H1 (cell line): ENCODE results near the gene MLC1. TPM values are rescaled to one million over a fixed set of nuclear protein-coding genes. Genes with fewer than 3 reads are reported as not detected.
A peak's percentile ranks its signal among the peaks of the same experiment; 100 is the strongest.

ENCODE experiments used
- CTCF ChIA-PET: fragments of 300-600 bp; sonication (Branson Sonifier 250); formaldehyde crosslinking; loops from one replicate; lab custom pipeline; 2021; ENCODE audit not compliant: partially characterized antibody; lab: Charles Lee
- POLR2A ChIA-PET: fragments of 300-600 bp; sonication (Branson Sonifier 250); formaldehyde crosslinking; loops from one replicate; lab custom pipeline; 2021; ENCODE audit warnings: inconsistent platforms; ENCODE audit not compliant: partially characterized antibody; lab: Charles Lee
- DNase-seq, 2 experiments: peaks; one replicate each; pipeline versions ENCODE4 v3.0.0 to v3.0.0-alpha.2; 2010 to 2022; ENCODE audit warnings: low spot score in 2 of 2, low read depth in 1 of 2, mixed read lengths in 1 of 2
- FAIRE-seq: peaks from 2 replicates; lab custom pipeline; 2011; peaks lifted over from hg19 to GRCh38; lab: Jason Lieb, UNC
- H2AFZ ChIP-seq: 2 replicates; pipeline ENCODE4 v1.8.1; 2012; ENCODE audit warnings: low read length, inconsistent platforms
- H2AK5ac ChIP-seq: 2 replicates; pipeline ENCODE4 v1.6.1; 2013; ENCODE audit warnings: low read depth, low read length
- H2BK120ac ChIP-seq: replicated peaks from 2 replicates; pipeline ENCODE3; 2013; ENCODE audit warnings: low read depth, low read length, inconsistent platforms
- H2BK12ac ChIP-seq: 2 replicates; pipeline ENCODE4 v1.6.1; 2013; ENCODE audit warnings: low read depth, low read length
- H2BK15ac ChIP-seq: 2 replicates; pipeline ENCODE4 v1.6.1; 2013; ENCODE audit warnings: low read length
- H2BK20ac ChIP-seq: 2 replicates; pipeline ENCODE4 v1.6.1; 2013; ENCODE audit warnings: low read length
- H2BK5ac ChIP-seq: 2 replicates; pipeline ENCODE4 v1.6.1; 2013; ENCODE audit warnings: low read depth, low read length
- H3K14ac ChIP-seq: 2 replicates; pipeline ENCODE4 v1.6.1; 2013; ENCODE audit warnings: inconsistent platforms; ENCODE audit not compliant: insufficient read length
- H3K18ac ChIP-seq: 2 replicates; pipeline ENCODE4 v1.6.1; 2013; ENCODE audit warnings: low read length; ENCODE audit errors: extremely low read depth
- H3K23ac ChIP-seq: 2 replicates; pipeline ENCODE4 v1.6.1; 2013; ENCODE audit warnings: inconsistent platforms; ENCODE audit not compliant: insufficient read length
- H3K23me2 ChIP-seq: 2 replicates; pipeline ENCODE4 v1.6.1; 2013; ENCODE audit warnings: low read depth, low read length
- H3K27ac ChIP-seq: 2 replicates; pipeline ENCODE4 v1.6.1; 2011; ENCODE audit warnings: low read depth, low read length, inconsistent platforms
- H3K27me3 ChIP-seq, 4 experiments: replicated peaks in 1 of 4; 1 replicate in 1 of 4; 2 replicates in 3 of 4; pipeline versions ENCODE4 v1.6.1 to v1.8.1; 2011 to 2013; ENCODE audit warnings: low read length in 3 of 4, mild to moderate bottlenecking in 3 of 4, inconsistent platforms in 2 of 4, mixed read lengths in 2 of 4, moderate library complexity in 1 of 4; ENCODE audit not compliant: control insufficient read depth in 3 of 4, insufficient read depth in 3 of 4; ENCODE audit errors: extremely low read depth in 1 of 4
- H3K36me3 ChIP-seq, 4 experiments: 2 replicates each; pipeline versions ENCODE4 v1.6.1 to v1.8.1; 2011 to 2013; ENCODE audit warnings: mild to moderate bottlenecking in 4 of 4, low read length in 3 of 4, moderate library complexity in 2 of 4, control low read depth in 1 of 4, inconsistent platforms in 1 of 4; ENCODE audit not compliant: insufficient read depth in 4 of 4, control insufficient read depth in 2 of 4
- H3K4ac ChIP-seq: replicated peaks from 2 replicates; pipeline ENCODE3; 2013; ENCODE audit warnings: low read length, low read depth, mixed read lengths, inconsistent platforms; ENCODE audit not compliant: insufficient read length
- H3K4me1 ChIP-seq, 4 experiments: replicated peaks in 1 of 4; 1 replicate in 1 of 4; 2 replicates in 3 of 4; pipeline versions ENCODE4 v1.6.1 to v1.8.1; 2011 to 2013; ENCODE audit warnings: low read length in 3 of 4, inconsistent platforms in 2 of 4, mixed read lengths in 1 of 4; ENCODE audit not compliant: insufficient read depth in 4 of 4, control insufficient read depth in 3 of 4
- H3K4me2 ChIP-seq, 2 experiments: 2 replicates each; pipeline versions ENCODE4 v1.6.1 to v1.8.1; 2011 to 2013; ENCODE audit warnings: low read depth in 2 of 2, low read length in 2 of 2, control low read depth in 1 of 2, inconsistent platforms in 1 of 2, mild to moderate bottlenecking in 1 of 2; ENCODE audit not compliant: insufficient read depth in 1 of 2
- H3K4me3 ChIP-seq, 4 experiments: fragments of 200-600, 300-600 bp in 1 of 4; sonication (generic), shearing (Covaris generic), sonication (Bioruptor Twin) in 1 of 4; 2 replicates each; pipeline versions ENCODE4 v1.5.1 to v1.8.1; 2011 to 2016; ENCODE audit warnings: low read length in 4 of 4, low read depth in 3 of 4, control low read depth in 2 of 4, inconsistent platforms in 2 of 4, mild to moderate bottlenecking in 2 of 4, mixed read lengths in 1 of 4, moderate library complexity in 1 of 4; ENCODE audit not compliant: insufficient read depth in 2 of 4; ENCODE audit errors: extremely low read depth in 1 of 4
- H3K56ac ChIP-seq: replicated peaks from 2 replicates; pipeline ENCODE3; 2013; ENCODE audit warnings: low read depth, mild to moderate bottlenecking, mixed read lengths, low read length, inconsistent platforms; ENCODE audit not compliant: insufficient read length
- H3K79me1 ChIP-seq: 2 replicates; pipeline ENCODE4 v1.6.1; 2013; ENCODE audit warnings: low read depth, low read length, control low read depth
- H3K79me2 ChIP-seq, 2 experiments: 2 replicates each; pipeline versions ENCODE4 v1.6.1 to v1.8.1; 2012 to 2013; ENCODE audit warnings: low read length in 2 of 2, mild to moderate bottlenecking in 2 of 2, inconsistent platforms in 1 of 2; ENCODE audit not compliant: insufficient read depth in 2 of 2, control insufficient read depth in 1 of 2
- H3K9ac ChIP-seq, 4 experiments: replicated peaks in 1 of 4; 1 replicate in 1 of 4; 2 replicates in 3 of 4; pipeline versions ENCODE4 v1.6.1 to v1.8.1; 2011 to 2013; ENCODE audit warnings: low read depth in 3 of 4, low read length in 3 of 4, control low read depth in 2 of 4, mild to moderate bottlenecking in 2 of 4, moderate library complexity in 2 of 4, inconsistent platforms in 1 of 4; ENCODE audit errors: extremely low read depth in 1 of 4
- H3K9me3 ChIP-seq, 2 experiments: 2 replicates each; pipeline versions ENCODE4 v1.6.1 to v1.8.1; 2012 to 2013; ENCODE audit warnings: mild to moderate bottlenecking in 2 of 2, moderate library complexity in 2 of 2, control low read depth in 1 of 2, inconsistent platforms in 1 of 2, low read depth in 1 of 2, low read length in 1 of 2, mixed read lengths in 1 of 2; ENCODE audit not compliant: insufficient read depth in 2 of 2
- H4K20me1 ChIP-seq, 2 experiments: replicated peaks in 1 of 2; 2 replicates each; pipeline versions ENCODE3 to v1.8.1; 2011 to 2013; ENCODE audit warnings: inconsistent platforms in 2 of 2, low read length in 2 of 2, mild to moderate bottlenecking in 1 of 2; ENCODE audit not compliant: insufficient read depth in 2 of 2, control insufficient read depth in 1 of 2
- H4K5ac ChIP-seq: 2 replicates; pipeline ENCODE4 v1.6.1; 2013; ENCODE audit warnings: low read length, low read depth, mixed read lengths, inconsistent platforms; ENCODE audit not compliant: insufficient read length
- H4K8ac ChIP-seq: 2 replicates; pipeline ENCODE4 v1.8.0; 2013; ENCODE audit warnings: mild to moderate bottlenecking, moderate library complexity, low read length, inconsistent platforms; ENCODE audit not compliant: insufficient read depth; ENCODE audit errors: extremely low read depth
- H4K91ac ChIP-seq: replicated peaks from 2 replicates; pipeline ENCODE3; 2013; ENCODE audit warnings: low read length, mixed read lengths, inconsistent platforms; ENCODE audit not compliant: insufficient read length
- ASH2L ChIP-seq: fragments of 200-600, 300-600 bp; sonication (generic); IDR thresholded peaks from one replicate; pipeline ENCODE4 v1.7.1; 2017; ENCODE audit warnings: low read length
- CTBP2 ChIP-seq: IDR thresholded peaks from 2 replicates; pipeline ENCODE4 v1.7.0; 2011; ENCODE audit warnings: borderline replicate concordance, mild to moderate bottlenecking, moderate library complexity, mixed read lengths, low read length; ENCODE audit not compliant: insufficient read depth, insufficient read length
- EZH2 ChIP-seq: fragments of 200-600 bp; sonication (generic); IDR thresholded peaks from 2 replicates; pipeline ENCODE4 v1.7.1; 2012; ENCODE audit warnings: low read depth, mild to moderate bottlenecking, moderate library complexity, low read length, inconsistent platforms; ENCODE audit not compliant: severe bottlenecking
- RFX5 ChIP-seq: IDR thresholded peaks from 2 replicates; pipeline ENCODE4 v1.6.1; 2011; ENCODE audit warnings: low read depth, low read length, improper control_type of control experiment, borderline replicate concordance
- SUZ12 ChIP-seq: fragments of 200-600 bp; sonication (generic); IDR thresholded peaks from 2 replicates; pipeline ENCODE4 v1.6.1; 2012; ENCODE audit warnings: mild to moderate bottlenecking, inconsistent platforms, low read length, moderate library complexity, mixed read lengths
- TCF12 ChIP-seq: IDR thresholded peaks from 2 replicates; pipeline ENCODE4 v1.6.1; 2011; ENCODE audit warnings: low read depth, mild to moderate bottlenecking, low read length
- WGBS, 2 experiments: shearing (Covaris generic) in 1 of 2; methylation state at CpG; one replicate each; pipeline versions ENCODE4 v1.1.6 to v1.1.7; 2013 to 2015; ENCODE audit warnings: low lambda C conversion rate in 2 of 2, mixed read lengths in 2 of 2, inconsistent platforms in 1 of 2, low coverage in 1 of 2, missing lambda C conversion rate in 1 of 2; ENCODE audit not compliant: insufficient replicate concordance in 2 of 2, insufficient coverage in 1 of 2, insufficient read length in 1 of 2; ENCODE audit errors: extremely low coverage in 1 of 2, missing lambda C conversion rate in 1 of 2; 5-methylcytosine and 5-hydroxymethylcytosine counted together
- polyA plus RNA-seq, 7 experiments: library from polyadenylated mRNA; depleted of rRNA in 3 of 7; stranded (reverse) in 5 of 7; unstranded in 2 of 7; fragments of >200 nt in 5 of 7; fragments of 200-250 nt in 2 of 7; gene quantifications; 1 replicate in 5 of 7; 2 replicates in 1 of 7; 4 replicates in 1 of 7; pipeline versions ENCODE4 v1.2.1 to v1.2.3, GENCODE V29; 2011 to 2013; ENCODE audit warnings: missing spikeins in 2 of 7, mixed read lengths in 2 of 7
- total RNA-seq: library from RNA; stranded (reverse); fragmentation: NEBNext Ultra II Directional; extraction: Animal tissue kit (Norgen Biotek cat#: 25700); gene quantifications from 2 replicates; pipeline ENCODE4 v1.2.1, GENCODE V29; 2021
- TF ChIP-seq, protein P1 (sequence below): IDR thresholded peaks from 2 replicates; pipeline ENCODE4 v1.6.1; 2011; ENCODE audit warnings: low read depth, mild to moderate bottlenecking, low read length; ENCODE audit not compliant: insufficient read depth

Gene MLC1
- total and polyA plus RNA-seq, 2 of the 8 experiments (the other 6 are each of a cell fraction or from before 2014, with no cell fraction given) = 0.20 TPM; not detected in 1

DNA sequence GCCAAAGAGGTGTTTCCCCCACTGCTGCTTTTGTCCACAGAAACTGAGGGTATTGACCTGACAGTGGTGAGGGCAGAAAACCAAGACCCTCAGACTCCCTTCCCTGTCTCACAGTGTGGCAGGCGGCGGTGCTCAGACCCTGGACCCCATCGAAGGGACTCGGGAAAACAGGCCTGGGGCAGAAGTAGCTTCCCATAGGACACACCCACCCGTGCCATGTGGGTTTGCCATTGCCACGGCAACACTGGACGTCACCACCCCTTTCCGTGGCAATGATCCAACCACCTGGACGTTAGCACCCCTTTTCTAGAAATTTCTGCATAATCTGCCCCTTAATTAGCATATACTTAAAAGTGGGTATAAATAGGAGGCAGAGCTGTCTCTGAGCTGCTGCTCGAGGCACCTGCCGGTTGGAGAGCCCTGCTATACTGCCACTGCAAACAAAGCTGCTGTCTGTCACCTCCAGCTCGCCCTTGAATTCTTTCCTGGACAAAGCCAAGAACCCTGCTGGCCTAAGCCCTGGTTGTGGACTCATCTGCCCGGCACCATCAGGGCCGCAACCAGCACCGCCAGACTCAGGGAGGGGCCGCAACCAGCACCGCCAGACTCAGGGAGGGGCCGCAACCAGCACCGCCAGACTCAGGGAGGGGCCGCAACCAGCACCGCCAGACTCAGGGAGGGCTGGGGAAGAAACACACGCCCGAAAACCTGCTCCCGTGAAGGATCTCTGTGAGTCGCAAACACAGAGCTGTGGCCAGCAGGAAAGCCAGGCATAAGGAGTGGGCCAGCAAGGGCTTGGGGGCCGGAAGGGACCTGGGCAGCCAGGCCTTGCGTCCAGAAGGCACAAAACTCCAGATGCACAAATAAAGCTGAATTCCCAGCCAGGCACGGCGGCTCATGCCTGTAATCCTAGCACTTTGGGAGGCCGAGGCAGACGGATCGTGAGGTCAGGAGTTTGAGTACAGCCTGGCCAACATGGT, 10.4 kb downstream of the MLC1 start:
- Histone ChIP-seq H3K9ac (no peak overlapping the region), H2BK120ac (no peak overlapping the region), H3K9me3 (no peaks in the 10 kb centered on the region), H2AFZ (no peak overlapping the region), H3K4ac (no peak overlapping the region), H4K91ac (no peak overlapping the region), H3K23me2 (no peaks in the 10 kb centered on the region), H2BK20ac (no peak overlapping the region), H3K27me3 (no peaks in the 10 kb centered on the region), H3K4me2 (no peak overlapping the region), H3K79me1 (no peaks in the 10 kb centered on the region), H4K8ac (peak overlapping the region; percentile 15; the same call in 1 of the 2 replicates), H3K56ac (no peak overlapping the region), H3K18ac (no peak overlapping the region), H3K27ac (no peak overlapping the region), H4K20me1 (no peaks in the 10 kb centered on the region), H3K79me2 (no peaks in the 10 kb centered on the region), H2AK5ac (no peak overlapping the region), H3K23ac (no peak overlapping the region), H3K4me1 (no peaks in the 10 kb centered on the region; a peak in 1 of 7 replicates), H2BK15ac (no peak overlapping the region), H4K5ac (no peak overlapping the region), H3K14ac (no peak overlapping the region), H3K4me3 (no peak overlapping the region), H2BK12ac (no peak overlapping the region), H3K36me3 (no peaks in the 10 kb centered on the region), H2BK5ac (no peak overlapping the region)
- TF ChIP-seq, protein P1, sequence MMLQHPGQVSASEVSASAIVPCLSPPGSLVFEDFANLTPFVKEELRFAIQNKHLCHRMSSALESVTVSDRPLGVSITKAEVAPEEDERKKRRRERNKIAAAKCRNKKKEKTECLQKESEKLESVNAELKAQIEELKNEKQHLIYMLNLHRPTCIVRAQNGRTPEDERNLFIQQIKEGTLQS = no peak
- TF ChIP-seq ASH2L (no peak), CTBP2 (no peak), TCF12 (no peak), EZH2 (no peak), SUZ12 (no peak), RFX5 (peak; percentile 62; the same call in 1 of the 2 replicates)
- POLR2A ChIA-PET = interaction anchor here (1.1 to 1.3 kb wide), 2 partner anchors 11 to 16 kb away, joined by 3 to 5 read pairs; partner anchors contain the start of gene MLC1
- CTCF ChIA-PET = interaction anchor here (0.5 to 2.3 kb wide), 11 partner anchors 10 to 427 kb away, joined by 3 to 9 read pairs (median 4); partner anchors contain the start of gene MLC1
- FAIRE-seq = no peak
- DNase-seq = no peak
- 91% methylated on average over 32 of the region's 32 CpGs; no CpG with 5 or more reads in 1 of the 2 experiments for WGBS, 2 experiments
